LNCaP clone FGC (cell line): ENCODE measurements around the gene ZNF329.
"Not testable (repeated sequence)": the region's sequence is repeated elsewhere in the genome, so short reads cannot be mapped to it uniquely, and the experiment has no call there.

Experiments used
- DNase-seq: peaks from one replicate; pipeline ENCODE4 v3.0.0-alpha.2; 2011; ENCODE audit warnings: low read depth
- H3K4me3 ChIP-seq: 2 replicates; pipeline ENCODE4 v1.5.1; 2011; ENCODE audit warnings: mild to moderate bottlenecking, low read depth, low read length, control low read depth
- TF ChIP-seq, protein P1 (sequence below): IDR thresholded peaks from 2 replicates; pipeline ENCODE4 v1.5.1; 2012; ENCODE audit warnings: mild to moderate bottlenecking; ENCODE audit not compliant: control insufficient read depth, insufficient read depth; ENCODE audit errors: extremely low read depth

ZNF329 gene

DNA sequence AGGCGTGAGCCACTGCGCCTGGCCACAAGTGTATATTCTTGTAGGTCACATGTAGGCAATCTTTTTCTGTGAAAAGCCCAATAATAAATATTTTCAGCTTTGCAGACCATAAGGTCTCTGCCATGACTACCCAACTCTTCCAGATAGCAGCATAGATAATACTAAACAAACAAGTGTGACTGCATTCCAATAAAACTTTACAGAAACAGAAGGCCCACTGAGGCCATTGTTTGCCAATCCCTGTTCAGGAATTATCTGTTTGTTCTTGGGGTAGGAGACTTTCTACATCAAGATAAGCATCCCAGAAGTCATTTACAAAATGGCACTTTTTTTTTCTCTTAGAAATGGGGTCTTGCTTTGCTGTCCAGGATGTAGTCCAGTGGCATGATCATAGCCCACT lies 2.8 kb upstream of the ZNF329 start:
- H3K4me3 ChIP-seq, result no peak overlapping the region
- TF ChIP-seq, protein P1, sequence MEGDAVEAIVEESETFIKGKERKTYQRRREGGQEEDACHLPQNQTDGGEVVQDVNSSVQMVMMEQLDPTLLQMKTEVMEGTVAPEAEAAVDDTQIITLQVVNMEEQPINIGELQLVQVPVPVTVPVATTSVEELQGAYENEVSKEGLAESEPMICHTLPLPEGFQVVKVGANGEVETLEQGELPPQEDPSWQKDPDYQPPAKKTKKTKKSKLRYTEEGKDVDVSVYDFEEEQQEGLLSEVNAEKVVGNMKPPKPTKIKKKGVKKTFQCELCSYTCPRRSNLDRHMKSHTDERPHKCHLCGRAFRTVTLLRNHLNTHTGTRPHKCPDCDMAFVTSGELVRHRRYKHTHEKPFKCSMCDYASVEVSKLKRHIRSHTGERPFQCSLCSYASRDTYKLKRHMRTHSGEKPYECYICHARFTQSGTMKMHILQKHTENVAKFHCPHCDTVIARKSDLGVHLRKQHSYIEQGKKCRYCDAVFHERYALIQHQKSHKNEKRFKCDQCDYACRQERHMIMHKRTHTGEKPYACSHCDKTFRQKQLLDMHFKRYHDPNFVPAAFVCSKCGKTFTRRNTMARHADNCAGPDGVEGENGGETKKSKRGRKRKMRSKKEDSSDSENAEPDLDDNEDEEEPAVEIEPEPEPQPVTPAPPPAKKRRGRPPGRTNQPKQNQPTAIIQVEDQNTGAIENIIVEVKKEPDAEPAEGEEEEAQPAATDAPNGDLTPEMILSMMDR, result no peak
- no peak for DNase-seq

DNA sequence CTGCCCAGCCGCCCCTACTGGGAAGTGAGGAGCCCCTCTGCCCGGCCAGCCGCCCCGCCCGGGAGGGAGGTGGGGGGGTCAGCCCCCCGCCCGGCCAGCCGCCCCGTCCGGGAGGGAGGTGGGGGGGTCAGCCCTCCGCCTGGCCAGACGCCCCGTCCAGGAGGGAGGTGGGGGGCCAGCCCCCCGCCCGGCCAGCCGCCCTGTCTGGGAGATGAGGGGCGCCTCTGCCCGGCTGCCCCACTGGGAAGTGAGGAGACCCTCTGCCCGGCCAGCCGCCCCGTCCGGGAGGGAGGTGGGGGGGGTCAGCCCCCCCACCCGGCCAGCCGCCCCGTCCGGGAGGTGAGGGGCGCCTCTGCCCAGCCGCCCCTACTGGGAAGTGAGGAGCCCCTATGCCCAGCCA lies 3.1 kb downstream of the ZNF329 start:
- H3K4me3 ChIP-seq, DNase-seq: not testable (repeated sequence)

DNA sequence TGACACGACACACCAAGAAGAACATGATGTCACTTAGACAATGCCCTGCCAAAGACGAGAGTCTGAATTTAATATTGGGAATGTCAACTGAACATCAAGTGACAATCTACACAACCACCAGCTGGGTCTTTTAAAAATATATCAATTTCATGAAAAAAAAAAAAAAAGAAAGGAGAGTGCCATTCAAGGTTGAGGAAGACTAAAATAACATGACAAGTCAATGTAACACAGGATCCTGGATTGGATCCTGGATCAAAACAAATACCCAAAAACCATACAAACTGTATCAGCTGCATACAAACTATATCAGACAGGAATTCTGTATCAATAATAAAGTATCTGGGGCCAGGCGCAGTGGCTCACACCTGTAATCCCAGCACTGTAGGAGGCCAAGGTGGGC lies 4.7 kb downstream of the ZNF329 start:
- DNase-seq, result no peak
- H3K4me3 ChIP-seq, result no peak overlapping the region
- TF ChIP-seq, protein P1, result no peak

DNA sequence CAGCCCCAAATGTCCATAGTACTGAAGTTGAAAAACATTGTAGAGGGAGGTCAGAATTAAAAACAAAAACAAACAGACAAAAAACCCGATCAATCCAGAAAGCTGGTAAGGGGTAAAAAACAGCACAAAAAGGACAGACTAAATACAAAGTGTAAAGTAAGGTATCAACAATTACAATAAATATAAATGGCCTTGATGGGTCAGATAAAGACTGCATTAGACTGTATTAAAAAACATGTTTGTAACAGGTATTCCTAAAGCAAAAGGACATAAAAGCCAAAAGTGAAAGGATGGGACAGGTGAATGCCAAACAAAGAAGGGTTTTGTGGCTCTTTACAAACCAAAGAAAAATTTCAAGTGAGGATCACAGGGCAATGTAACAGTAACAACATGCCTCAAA lies 16.3 kb downstream of the ZNF329 start:
- no peak for DNase-seq
- TF ChIP-seq, protein P1, result no peak
- no peak overlapping the region for H3K4me3 ChIP-seq

DNA sequence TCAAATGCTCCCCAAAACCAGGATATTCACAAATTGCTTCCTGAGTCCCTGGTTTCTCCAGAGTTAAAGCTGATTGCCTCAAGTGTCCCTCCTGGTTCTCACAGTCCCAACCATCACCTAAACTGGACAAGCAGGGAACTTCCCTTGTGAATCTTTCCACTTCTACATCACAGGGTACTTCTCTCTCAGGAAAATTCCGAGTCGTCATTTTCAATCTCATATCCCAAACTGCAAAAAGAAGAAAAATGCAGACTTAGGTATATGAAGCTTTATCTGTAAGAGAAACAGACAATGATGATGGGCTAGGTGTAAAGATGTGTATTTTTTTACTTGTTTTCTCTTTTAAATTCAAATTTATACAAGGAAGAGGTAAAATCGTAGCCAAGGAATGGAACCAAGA lies 21.3 kb downstream of the ZNF329 start:
- H3K4me3 ChIP-seq, result no peak overlapping the region
- DNase-seq, result no peak
- TF ChIP-seq, protein P1, result no peak

DNA sequence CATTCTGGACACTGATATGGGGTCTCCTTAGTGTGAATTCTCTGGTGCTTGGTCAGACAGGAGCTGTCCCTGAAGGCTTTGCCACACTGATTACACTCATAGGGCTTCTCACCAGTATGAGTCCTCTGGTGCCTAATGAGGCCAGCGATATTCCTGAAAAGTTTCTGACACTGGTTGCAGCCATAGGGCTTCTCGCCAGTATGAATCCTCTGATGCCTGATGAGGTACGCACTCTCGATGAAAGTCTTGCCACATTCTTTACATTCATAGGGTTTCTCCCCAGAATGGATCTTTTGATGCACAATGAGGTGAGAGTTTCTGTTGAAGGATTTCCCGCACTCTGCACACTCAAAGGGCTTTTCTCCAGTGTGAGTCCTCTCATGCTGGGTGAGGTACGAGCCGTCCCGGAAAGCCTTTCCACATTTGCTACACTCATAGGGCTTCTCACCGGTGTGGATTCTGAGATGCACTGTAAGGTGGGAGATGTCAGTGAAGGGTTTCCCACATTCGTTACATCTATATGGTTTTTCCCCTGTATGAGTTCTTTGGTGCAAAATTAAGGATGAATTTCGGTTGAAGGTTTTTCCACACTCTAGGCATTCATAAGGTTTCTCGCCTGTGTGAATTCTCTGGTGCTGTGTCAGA lies 22.4 kb downstream of the ZNF329 start:
- no peak for DNase-seq
- H3K4me3 ChIP-seq, result no peak overlapping the region

DNA sequence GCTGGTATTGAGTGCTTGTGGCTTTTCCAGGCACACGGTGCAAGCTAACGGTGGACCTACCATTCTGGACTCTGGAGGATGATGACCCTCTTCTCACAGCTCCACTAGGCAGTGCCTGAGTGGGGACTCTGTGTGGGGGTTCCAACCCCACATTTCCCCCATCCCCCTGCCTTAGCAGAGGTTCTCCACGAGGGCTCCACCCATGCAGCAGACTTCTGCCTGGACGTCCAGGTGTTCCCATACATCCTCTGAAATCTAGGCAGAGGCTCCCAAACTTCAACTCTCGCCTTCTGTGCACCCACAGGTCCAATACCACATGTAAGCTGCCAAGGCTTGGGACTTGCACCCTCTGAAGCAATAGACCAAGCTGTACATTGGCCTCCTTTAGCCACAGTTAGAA lies 27.2 kb downstream of the ZNF329 start:
- TF ChIP-seq, protein P1, result no peak
- no peak overlapping the region for H3K4me3 ChIP-seq
- no peak for DNase-seq

More for the DNA sequence above, 22.4 kb downstream of the ZNF329 start:
- TF ChIP-seq, protein P1, result no peak
